Measurements from ENCODE around the gene ACLY. TPM values are rescaled to one million over a fixed set of nuclear protein-coding genes. Genes with fewer than 3 reads are reported as not detected.

ACLY gene
- 100 and 114 TPM in 2 replicates for total RNA-seq (2014; rRNA removed; shearing (Covaris generic))
- polyA plus RNA-seq (2014; cell fraction: nucleus; rRNA removed) = 123 and 167 TPM in 2 replicates

DNA sequence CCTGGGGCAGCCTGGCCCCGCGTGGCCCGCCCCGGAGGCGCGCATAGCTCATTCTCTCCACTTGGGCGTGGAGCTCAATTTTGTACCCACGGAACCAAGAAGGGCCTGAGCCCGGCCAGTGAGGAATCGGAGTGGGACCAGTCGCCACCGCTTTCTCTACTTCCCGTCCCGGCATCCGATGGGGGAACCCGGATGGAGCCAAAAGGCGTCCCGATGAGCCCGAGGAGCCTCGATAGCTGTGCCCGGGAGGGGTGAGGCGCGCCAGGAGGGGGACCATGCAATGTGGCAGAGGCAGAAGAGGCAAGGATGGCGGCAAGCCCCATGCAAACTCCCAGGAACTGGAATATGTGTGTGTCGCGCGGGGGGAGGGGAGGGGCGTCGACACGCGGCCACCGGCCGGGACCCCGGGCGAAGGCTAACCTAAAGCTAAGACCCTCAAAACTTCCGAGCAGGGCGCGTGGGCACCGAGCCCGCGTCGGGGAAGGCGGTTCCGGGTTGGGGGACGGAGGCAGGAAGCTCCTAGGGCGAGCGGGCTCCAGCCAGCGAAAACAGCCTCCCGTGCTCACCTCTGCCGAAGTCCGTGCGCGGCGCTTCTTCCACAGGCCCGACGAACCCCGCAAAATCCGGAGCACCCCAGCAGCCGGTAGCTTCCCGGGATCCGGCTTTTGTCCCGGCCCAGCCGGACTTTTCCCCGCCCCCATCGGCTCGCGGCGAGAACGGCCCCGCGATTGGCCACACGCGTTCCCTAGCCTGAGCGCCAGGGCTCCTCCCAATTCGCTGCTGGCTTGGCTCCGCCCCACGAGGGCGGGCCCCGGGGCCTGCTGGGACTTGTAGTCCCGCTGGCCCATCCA, at the start of gene ACLY:
Gene ACLY (minus strand): TSS at position 638 of the 851 bp plus-strand sequence. CDS start 5,078 bp downstream, outside the sequence.
- peak; percentile 96 for DNase-seq (ENCODE audit: extremely low read depth, low read depth)

DNA sequence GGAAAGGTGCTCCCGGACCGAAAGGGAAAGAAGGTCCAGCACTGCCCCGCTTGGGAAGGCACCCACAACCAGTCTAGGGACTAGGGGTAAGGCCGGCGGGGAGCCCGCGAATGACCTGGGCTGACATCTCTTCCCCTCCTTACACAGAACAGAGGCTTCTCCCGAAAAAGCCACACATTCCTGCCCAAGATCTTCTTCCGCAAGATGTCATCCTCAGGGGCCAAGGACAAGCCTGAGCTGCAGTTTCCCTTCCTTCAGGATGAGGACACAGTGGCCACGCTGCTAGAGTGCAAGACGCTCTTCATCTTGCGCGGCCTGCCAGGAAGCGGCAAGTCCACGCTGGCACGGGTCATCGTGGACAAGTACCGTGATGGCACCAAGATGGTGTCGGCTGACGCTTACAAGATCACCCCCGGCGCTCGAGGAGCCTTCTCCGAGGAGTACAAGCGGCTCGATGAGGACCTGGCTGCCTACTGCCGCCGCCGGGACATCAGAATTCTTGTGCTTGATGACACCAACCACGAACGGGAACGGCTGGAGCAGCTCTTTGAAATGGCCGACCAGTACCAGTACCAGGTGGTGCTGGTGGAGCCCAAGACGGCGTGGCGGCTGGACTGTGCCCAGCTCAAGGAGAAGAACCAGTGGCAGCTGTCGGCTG, 49.3 kb upstream of the ACLY start:
- no peak for DNase-seq (ENCODE audit: extremely low read depth, low read depth)

DNA sequence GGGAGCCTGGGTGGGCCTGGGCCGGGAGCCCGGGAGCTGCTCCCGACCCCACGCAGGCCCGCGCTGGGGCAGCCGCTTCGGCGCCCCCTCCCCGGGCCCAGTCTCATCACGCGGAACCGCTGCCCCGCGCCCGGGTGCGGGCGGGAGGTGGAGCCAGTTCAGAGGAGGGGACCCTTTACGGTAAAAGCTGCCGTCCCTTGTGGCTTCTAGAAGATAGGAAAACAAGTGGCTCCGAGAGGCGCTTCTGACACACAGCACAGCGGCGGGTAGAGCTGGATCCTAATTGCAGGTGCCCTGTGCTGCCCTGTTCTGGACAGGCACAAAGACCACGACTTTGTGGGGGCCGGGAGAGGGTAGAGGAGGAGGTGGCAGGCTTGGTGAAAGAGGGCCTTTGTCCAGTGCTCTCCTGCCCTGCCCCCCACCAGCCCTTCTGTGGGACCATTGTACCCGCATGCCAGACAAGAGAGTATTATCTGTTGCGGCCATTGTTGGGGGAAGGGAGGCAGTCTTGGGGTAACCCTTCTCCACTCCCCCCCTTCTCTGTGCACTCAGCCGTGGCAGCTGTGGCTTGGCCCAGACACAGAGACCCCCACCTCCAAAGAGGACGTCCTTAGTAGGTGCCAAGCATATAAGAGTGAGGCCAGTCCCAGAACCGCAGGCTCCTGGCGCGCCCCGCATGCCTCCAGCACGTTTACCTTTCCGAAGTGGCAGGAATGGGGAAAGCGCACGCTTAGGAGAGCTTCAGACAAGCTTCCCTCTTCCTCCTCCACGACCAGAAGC, 48.6 kb upstream of the ACLY start:
- no peak for DNase-seq (ENCODE audit: extremely low read depth, low read depth)

DNA sequence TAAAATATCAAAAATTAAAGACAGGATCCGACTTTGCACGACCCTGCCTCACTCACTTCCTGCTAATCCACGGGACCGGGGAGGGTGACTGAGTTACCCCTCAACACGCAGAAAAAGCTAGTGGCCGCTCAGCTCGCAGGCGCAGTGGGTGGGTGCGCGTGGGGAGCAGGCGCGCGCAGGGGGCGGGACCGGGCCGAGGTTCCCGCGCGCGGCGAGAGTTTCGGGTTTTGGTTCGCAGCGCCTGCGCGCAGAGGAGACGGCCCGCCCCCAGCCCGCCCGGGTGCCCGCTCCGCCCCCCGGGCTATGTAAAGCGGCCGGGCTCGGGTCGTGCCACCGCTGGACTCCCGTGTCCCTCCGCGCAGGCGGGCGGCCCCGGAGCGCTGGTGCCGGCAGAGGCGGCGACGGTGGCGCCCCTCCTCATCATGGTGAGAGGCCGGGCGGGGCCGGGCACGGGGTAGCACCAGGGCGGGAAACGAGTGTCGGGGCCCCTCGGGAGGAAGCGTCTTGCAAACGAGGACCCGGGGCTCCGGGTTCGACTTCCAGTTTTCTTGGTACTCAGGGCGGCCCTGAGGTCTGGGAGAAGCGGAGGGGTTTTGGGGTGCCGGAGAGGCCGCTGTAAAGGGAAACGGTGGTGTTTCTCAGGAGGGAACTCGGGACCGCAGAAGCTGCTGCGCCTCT, 47.9 kb upstream of the ACLY start, which contains the start of gene CNP:
Gene CNP (plus strand): TSS at position 333 of the 678 bp plus-strand sequence. CDS start 90 bp downstream, at position 423.
- DNase-seq (ENCODE audit: extremely low read depth, low read depth) = peak; percentile 84

DNA sequence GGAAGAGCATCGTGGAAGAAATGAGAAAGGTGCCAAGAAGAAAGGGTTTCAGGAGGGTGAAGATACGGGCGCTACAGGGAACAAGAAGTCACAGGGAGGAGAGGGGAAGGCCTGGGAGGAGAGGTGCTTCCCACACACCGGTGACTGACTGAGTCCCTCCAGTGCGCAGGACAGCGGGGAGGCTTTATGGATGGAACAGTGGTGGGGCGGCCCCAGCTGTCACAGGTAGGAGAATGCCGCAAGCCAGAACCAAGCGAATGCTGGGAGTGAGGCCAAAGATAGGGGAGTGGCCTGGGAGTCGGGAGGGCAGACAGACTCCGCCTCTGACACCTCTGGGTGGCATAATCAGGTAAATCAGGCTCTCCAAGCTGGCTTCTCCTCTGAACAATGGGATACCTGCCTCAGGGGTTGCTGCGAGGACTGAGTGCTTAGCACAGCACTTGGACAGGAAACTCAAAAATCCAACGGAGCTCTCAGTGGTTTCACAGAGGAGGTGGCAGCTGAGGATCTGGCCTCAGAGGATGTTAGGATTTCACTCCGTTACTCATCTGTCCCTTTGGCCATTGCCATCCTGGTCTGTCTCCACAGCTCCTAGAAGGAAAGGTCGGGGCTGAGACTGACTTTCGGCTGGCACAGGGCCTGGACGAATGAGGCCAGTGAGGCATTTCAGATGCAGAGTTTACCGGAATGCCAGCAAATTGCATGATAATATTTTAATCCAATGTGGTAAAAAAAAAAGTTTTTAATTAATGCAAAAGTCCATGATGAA, 47.1 kb upstream of the ACLY start:
- DNase-seq (ENCODE audit: extremely low read depth, low read depth) = no peak

DNA sequence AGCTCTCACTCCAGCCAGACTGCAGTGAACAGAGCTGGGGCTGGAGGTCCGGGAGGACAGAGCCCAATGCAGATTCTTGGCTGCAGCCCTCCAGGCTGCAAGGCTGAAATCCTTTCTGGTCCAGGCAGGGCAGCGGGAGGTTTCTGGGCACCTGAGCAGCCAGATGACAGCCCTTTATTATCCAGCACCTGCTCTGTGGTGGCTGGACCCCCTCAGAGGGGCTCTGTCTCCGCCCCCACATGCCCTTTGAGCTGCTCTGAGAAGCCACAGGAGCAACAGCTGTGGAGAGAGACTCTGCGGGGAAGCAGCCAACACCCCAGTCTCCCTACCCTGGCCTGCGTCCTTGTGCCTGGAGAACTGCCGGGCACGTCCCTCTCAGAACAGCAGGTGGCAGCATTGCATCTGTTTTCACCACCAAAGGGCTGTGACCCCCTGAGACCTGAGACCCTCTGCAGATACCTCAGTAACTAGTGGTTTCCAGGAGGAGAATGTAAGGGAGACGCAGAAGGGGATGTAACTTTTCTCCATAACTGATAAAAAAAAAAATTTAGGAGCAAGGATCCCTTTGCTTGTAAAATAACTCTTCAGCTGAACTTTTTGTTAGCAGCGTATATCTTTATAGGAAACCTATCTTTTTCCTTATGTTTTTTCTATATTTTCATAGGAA, 44.1 kb upstream of the ACLY start:
- peak; percentile 61 for DNase-seq (ENCODE audit: extremely low read depth, low read depth)

DNA sequence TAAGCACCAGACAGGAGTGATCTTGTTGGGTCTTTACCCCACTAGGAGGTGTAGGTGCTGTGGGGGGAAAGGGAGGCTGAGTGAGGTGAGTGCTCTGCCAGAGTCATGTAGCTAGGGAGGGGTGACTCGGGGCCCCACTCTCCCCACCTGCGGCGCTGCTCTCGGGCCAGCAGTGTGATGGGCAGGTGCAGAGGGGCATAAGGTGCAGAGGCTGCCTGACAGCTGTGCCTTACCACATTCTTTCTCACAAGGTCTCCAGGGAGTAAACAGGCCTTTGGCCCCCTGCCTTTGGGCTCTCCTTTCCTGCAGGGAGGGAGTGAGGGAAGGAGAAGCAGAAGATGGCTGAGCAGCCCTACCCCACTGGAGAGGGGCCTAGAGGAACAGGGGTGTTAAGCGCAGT, 43.4 kb upstream of the ACLY start:
- DNase-seq (ENCODE audit: extremely low read depth, low read depth) = no peak

DNA sequence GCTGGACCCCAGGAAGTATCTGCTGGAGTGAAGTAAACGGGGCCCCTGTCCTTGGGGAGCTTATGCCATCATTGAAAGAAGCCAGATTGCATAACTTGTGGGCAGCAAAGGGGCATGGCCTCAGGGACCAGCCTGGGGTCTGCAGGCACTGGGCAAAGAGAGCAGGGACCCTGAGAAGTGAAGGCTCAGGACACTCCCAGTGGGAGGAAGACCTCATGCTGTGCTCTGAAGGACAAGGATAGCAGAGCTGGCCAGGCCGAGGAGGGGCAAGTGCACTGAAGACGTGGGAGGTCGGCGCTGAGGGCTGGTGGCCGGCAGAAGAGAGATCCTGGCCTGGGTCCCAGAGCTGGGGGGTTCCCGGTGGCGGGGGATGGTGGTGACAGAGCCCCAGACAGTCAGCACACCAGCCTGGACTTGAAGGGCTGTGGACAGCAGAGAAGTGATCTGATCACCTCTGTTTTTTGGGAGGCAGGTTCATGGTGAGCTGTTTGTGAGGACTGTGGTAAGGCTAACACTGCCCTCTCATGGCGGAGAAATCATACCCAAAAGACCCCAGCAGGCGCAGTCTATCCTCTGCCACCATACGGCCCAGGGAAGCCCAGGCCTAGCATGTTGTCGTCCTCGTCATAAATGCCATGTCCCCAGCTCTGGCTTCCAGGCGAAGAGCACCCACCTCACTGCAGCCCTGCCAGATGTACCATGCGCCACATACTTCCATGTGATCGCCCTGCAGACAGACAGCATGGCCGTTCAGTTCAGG, 40.8 kb upstream of the ACLY start:
- DNase-seq (ENCODE audit: extremely low read depth, low read depth) = peak; percentile 37

DNA sequence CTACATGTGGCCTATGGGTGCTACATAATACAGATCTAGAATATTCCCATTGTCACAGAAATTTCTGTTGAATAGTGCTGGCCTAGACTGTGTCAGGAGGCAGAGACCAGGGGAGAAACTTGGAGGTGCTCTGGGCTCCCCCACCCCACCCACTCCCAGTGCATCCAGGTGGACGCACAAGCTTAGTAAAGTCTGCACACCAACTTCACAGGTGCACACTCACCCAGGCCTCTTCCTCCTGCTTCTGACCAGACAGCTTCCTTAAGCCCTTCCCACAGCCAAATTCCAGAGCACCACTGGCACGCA, 40.2 kb upstream of the ACLY start:
- DNase-seq (ENCODE audit: extremely low read depth, low read depth) = no peak

DNA sequence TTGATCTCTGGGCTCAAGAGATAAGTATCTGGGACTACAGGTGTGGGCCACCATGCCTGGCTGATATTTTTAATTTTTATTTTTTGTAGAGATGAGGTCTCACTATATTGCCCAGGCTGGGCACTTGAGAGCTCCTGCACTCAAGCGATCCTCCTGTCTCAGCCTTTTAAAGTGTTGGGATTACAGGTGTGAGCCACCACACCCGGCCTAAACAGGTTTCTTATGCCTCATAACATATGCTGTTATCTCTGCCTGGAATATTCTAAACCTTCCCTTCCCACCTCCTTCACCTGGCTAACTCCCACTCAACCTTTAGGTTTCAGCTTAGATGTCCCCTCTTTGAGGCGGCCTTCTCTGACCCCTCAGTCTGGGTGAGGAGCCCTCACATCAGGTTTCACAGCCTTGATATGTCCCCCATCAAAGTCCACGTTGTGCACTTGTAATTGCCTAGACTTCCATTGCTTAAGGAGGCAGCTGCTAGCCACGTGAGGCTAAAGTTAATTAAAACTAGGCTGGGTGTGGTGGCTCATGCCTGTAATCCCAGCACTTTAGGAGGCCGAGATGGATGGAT, 39.2 kb upstream of the ACLY start:
- DNase-seq (ENCODE audit: extremely low read depth, low read depth) = no peak

DNA sequence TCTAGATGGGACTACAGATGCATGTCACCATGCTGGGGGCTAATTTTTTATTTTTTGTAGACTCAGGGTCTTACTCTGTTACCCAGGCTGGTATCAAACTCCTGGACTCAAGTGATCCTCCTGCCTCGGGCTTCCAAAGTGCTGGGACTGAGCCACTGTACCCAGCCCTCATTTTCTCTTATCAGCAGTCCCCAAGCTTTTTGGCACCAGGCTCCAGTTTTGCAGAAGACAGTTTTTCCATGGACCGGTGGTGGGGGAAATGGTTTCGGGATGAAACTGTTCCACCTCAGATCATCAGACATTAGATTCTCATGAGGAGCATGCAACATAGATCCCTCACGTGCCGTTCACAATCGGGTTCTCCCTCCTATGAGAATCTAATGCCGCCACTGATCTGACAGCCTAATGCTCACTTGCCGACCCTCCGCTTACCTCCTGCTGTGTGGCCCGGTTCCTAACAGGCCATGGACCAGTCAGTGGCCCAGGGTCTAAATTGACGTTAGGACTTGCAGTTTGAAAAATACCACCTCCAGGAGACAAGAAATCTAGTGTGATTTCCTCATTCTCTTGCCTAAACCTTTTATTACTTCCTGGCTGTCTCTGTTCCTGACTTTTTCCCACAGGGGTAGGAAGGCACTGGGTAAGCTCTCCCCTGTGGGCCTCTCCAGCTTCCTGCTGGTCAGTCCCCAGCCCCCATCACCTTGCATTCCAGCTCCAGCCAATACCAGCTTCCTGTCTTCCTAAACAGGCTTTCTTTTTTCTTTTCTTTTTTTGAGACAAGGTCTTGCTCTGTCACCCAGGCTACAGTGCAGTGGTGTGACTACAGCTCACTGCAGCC, 38.5 kb upstream of the ACLY start:
- no peak for DNase-seq (ENCODE audit: extremely low read depth, low read depth)

DNA sequence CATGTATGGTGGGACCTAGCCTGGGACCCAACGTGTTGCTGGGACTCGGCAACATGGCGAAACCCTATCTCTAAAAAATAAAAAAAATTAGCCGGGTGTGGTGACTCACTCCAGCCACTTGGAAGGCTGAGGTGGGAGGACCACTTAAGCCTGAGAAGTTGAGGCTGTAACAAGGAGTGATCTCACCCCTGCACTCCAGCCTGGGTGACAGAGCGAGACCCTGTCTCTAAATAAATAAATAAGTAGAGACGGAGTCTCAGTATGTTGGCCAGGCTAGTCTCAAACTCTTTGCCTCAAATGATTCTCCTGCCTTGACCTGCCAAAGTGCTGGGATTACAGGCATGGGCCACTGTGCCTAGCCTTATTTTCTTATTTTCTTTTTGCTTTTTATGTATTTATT, 37.8 kb upstream of the ACLY start:
- no peak for DNase-seq (ENCODE audit: extremely low read depth, low read depth)

DNA sequence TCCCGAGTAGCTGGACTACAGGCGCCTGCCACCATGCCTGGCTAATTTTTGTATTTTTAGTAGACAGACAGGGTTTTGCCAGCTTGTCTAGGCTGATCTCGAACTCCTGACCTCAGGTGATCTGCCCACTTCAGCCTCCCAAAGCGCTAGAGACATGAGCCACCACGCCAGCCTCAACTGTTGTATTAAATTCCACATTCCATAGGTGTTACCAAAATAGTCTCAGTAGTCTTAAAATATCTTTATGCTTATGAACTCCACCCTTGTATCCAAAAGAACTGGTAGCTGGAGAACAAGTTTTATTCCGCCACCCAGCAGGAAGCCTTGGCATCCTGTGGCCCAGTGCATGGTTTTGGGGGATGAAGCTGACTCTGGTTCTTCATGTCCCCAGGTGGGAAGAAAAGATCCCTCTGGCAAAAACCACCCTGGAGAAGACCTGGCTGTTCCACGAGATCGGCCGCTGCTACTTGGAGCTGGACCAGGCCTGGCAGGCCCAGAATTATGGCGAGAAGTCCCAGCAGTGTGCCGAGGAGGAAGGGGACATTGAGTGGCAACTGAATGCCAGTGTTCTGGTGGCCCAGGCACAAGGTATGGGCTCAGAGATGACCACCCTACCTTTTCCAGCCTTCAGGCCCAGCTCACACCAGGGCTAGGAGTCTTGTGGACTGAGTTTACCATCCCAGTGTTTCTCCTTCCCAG, 30.2 kb upstream of the ACLY start:
- DNase-seq (ENCODE audit: extremely low read depth, low read depth) = no peak

DNA sequence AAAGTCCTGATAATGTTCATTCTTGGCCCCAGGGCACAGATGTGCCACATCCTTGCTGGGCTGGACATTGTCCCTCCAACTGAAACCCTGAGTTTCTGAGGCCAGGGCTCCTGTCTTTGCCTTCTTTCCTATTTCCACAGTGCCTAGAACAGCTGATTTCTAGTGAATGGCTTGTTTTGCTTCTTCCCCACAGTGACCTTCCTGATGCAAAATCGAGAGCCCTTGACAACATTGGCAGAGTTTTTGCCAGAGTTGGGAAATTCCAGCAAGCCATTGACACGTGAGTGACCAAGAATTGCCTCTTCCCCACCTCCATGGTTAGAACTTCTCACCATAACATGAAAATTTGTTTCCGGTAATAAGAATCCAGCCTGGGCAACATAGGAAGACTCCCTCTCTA, 26.2 kb upstream of the ACLY start:
- DNase-seq (ENCODE audit: extremely low read depth, low read depth) = peak; percentile 33

DNA sequence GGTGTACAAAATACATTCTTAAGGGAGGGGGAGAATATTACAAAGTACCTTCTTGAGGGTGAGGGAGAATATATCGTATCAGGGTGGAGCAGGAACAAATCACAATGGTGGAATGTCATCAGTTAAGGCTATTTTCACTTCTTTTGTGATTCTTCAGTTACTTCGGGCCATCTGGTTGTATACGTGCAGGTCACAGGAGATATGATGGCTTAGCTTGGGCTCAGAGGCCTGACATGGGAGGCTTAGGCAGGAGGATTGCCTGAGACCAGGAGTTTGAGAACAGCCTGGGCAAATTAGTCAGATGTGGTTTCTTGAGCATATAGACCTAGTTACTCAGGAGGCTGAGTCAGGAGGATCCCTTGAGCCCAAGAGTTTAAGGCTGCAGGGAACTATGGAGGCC, 24.7 kb upstream of the ACLY start:
- no peak for DNase-seq (ENCODE audit: extremely low read depth, low read depth)

DNA sequence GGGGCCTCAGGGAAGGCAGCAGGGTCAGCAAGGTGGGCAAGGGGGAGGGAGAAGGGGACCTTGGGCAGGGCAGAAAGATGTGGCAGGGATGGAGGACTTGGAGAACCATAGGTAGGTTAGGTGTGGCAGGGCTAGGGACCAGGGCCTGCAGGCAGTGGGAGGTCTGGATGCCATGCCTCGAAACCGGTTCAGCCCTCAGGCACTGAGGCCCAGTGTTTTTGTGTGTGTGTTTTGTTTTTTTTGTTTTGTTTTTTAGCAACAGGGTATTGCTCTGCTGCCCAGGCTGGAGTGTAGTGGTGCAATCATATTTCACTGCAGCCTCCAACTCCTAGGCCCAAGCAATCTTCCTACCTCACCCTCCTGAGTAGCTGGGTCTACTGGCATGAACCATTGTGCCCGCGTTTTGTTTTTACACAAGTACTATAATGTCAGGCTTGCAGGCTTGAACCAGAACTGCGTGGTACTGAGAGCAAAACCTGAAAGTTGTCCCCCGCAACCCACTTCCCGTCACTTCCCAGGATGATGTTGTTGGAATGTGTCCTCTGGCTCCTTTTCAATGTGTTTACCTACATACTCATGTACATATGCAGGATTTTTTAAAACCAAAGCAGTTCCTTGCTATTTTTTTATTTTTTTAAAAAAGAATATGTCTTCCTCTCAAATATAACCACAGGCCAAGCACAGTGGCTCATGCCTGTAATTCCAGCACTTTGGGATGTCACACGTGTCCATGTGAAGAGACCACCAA, 24.0 kb upstream of the ACLY start:
- no peak for DNase-seq (ENCODE audit: extremely low read depth, low read depth)
